Measurements from ENCODE around the gene SGIP1.

The SGIP1 gene

DNA sequence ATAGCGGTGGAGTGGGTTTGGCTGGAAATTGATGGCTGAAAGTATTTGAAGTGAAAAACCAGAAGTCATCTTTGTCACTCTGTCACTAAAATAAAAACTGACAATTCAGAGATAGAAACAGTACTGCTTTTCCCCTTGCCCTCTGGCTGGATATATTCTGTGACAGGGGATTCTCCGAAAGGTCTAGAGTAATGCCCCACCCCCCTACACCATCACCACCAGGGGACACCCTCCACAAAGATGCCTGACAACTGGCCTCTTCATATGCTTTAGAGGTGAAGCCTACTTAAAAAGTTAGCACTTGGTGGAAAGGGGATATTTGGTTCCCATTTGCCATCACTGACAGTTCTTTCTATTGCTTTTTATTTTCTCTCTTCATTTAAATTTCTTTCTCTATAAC is 73.5 kb downstream of the SGIP1 start:
- no peak overlapping the region for H3K27ac ChIP-seq
- TF ChIP-seq, protein P1, sequence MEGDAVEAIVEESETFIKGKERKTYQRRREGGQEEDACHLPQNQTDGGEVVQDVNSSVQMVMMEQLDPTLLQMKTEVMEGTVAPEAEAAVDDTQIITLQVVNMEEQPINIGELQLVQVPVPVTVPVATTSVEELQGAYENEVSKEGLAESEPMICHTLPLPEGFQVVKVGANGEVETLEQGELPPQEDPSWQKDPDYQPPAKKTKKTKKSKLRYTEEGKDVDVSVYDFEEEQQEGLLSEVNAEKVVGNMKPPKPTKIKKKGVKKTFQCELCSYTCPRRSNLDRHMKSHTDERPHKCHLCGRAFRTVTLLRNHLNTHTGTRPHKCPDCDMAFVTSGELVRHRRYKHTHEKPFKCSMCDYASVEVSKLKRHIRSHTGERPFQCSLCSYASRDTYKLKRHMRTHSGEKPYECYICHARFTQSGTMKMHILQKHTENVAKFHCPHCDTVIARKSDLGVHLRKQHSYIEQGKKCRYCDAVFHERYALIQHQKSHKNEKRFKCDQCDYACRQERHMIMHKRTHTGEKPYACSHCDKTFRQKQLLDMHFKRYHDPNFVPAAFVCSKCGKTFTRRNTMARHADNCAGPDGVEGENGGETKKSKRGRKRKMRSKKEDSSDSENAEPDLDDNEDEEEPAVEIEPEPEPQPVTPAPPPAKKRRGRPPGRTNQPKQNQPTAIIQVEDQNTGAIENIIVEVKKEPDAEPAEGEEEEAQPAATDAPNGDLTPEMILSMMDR (conservative IDR thresholded peaks at IDR 0.05; ENCODE audit: low read depth), result no peak
- ChIA-PET CTCF (no interaction called here), POLR2A (ENCODE audit: low non-redundant PET) (no interaction called here)
- no peak for DNase-seq (ENCODE audit: low spot score)

DNA sequence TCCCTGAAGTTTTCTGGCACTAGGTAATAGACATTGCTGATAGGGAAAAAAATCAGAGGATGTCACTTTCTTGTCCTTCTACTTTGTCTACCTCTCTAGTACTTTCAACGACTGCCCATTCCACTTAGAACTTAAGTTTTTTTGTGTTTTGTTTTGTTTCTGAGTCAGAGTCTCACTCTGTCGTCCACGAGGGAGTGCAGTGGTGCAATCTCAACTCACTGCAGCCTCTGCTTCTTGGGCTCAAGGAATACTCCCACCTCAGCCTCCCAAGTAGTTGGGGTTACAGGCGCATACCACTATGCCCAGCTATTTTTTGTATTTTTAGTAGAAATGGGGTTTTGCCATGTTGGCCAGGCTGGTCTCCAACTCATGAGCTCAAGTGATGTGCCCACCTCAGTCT is 79.2 kb downstream of the SGIP1 start:
- H3K27ac ChIP-seq, result no peak overlapping the region
- ChIA-PET POLR2A (ENCODE audit: low non-redundant PET) (no interaction called here), CTCF (no interaction called here)
- DNase-seq (ENCODE audit: low spot score), result no peak
- TF ChIP-seq, protein P1 (conservative IDR thresholded peaks at IDR 0.05; ENCODE audit: low read depth), result no peak

DNA sequence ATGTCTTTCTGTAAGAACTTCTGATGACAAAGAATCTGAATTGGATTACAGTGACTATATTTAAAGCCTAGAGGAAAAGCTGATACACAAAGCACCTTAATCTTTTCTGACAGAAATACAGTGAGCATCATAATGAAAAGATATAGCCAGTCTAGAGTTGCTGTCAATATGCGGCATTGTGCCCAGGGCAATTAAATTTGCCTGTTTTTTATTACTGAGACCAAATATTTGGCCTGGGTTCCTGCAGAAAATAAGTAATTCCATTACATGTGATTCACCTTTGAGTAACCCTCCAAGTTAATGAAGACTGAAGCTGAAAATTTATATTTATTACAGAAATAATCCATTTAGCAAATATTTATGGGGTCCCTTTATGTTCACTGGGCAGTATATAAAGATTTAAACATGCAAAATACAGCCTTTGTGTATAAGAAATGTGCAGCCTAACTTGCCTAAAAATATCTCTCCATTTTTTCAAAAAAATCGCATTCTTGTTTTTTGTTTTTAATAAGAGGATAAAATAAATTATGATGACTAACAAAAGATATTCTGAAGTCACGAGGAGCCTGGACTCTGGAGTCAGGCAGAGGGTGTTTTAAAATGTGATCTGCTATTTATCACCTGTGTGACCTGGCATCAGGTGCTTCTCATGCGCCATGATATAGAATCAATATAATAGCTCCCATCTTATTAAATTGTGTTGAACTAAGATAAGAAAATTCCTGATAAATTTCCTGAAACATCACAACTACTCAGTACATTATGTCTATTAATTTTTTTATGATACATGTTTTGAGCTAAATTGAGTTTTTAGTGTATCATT is 83.6 kb downstream of the SGIP1 start:
- DNase-seq (ENCODE audit: low spot score), result no peak
- TF ChIP-seq, protein P1 (conservative IDR thresholded peaks at IDR 0.05; ENCODE audit: low read depth), result no peak
- ChIA-PET POLR2A (ENCODE audit: low non-redundant PET) (no interaction called here), CTCF (no interaction called here)
- H3K27ac ChIP-seq, result no peak overlapping the region

DNA sequence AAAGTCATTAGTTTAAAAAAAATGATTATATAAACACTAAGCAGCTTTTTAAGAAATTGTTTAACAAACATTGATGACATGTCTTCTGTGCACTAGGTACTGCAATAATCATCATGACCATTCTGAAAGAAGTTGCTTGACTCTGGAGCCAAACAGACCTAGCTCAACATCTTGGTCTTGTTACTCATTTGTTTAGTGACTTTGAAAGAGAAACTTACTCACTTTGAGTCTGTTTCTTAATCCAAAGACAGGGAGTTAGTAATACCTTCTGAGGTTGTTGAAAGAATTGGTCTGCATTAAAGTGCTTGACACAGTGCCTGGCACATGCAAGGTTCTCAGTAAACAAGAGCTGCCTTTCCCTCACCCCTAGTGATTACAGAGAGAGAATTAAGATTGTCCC is 84.4 kb downstream of the SGIP1 start:
- CTCF ChIA-PET, result no interaction called here
- POLR2A ChIA-PET (ENCODE audit: low non-redundant PET), result no interaction called here
- TF ChIP-seq, protein P1 (conservative IDR thresholded peaks at IDR 0.05; ENCODE audit: low read depth), result no peak
- no peak overlapping the region for H3K27ac ChIP-seq
- DNase-seq (ENCODE audit: low spot score), result no peak

DNA sequence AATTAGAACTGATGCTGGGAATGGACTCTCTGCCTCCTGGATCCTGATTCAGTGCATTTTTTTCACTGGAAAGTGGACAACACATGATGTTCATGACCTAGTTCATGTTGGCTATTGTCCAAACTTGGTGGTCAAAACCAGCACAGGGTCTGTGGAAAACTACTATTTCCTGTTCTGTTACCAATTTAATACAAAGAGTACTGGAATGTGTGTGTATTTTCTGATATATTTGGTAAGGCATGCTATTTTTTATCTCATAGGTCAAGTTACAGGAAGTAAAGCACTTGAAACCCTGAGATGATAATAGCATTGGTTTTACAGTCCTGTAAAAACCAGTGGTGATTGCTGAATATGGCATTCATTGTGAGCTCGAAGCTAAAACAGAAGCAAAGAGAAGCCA is 89.9 kb downstream of the SGIP1 start:
- H3K27ac ChIP-seq, result no peak overlapping the region
- POLR2A ChIA-PET (ENCODE audit: low non-redundant PET), result no interaction called here
- no peak for DNase-seq (ENCODE audit: low spot score)
- TF ChIP-seq, protein P1 (conservative IDR thresholded peaks at IDR 0.05; ENCODE audit: low read depth), result no peak
- CTCF ChIA-PET, result no interaction called here

DNA sequence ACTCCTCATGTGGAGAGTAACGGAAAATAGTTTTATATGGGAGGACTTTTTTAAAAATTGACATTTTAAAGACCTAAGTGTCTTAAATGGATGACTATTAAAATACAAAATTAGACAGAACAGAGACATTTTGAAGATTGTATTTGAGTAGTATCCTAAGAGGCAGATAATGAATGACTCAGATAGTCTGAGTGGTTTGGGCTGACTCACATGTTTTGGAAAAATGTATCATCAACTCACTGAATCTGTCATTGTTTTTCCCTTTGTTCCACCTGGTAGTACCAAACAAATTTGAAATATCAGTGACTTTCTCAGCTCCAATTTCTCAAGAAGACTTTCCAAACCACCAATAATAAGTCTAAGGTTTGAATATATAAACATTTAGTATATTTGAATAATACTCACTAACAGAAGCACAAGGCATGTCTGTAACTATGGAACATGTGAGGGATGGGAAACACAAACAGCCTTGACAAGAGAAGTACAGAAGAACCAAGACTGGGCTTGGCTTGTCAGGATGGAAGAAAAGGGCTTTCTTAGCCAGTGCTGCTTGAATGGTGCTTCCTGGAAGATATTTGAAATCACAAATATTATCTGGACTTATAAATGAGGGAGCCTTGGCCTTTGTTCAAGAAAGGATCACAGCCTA is 90.6 kb downstream of the SGIP1 start:
- no peak overlapping the region for H3K27ac ChIP-seq
- ChIA-PET POLR2A (ENCODE audit: low non-redundant PET) (no interaction called here), CTCF (no interaction called here)
- TF ChIP-seq, protein P1 (conservative IDR thresholded peaks at IDR 0.05; ENCODE audit: low read depth), result no peak
- peak; percentile 43 for DNase-seq (ENCODE audit: low spot score)

Data from RWPE1 (cell line).